Bronchial epithelial cell (primary cell): ENCODE results near the gene ATP13A1. TPM values are rescaled to one million over a fixed set of nuclear protein-coding genes. Genes with fewer than 3 reads are reported as not detected.

ENCODE experiments used
- DNase-seq: peaks from one replicate; pipeline ENCODE4 v3.0.0-alpha.2; 2010; ENCODE audit warnings: low read depth
- FAIRE-seq: peaks from 2 replicates; lab custom pipeline; 2011; peaks lifted over from hg19 to GRCh38; lab: Jason Lieb, UNC
- H3K27me3 ChIP-seq: 2 replicates; pipeline ENCODE4 v1.5.1; 2011; ENCODE audit warnings: low read length; ENCODE audit not compliant: control insufficient read depth, insufficient read depth
- H3K36me3 ChIP-seq: 2 replicates; pipeline ENCODE4 v1.5.1; 2011; ENCODE audit warnings: low read length; ENCODE audit not compliant: control insufficient read depth, insufficient read depth
- H3K4me3 ChIP-seq: 2 replicates; pipeline ENCODE4 v1.5.1; 2011; ENCODE audit warnings: mild to moderate bottlenecking, low read depth, low read length, control low read depth
- total RNA-seq: library from RNA; depleted of rRNA; stranded (reverse); fragments of >200 nt; gene quantifications from 2 replicates; pipeline ENCODE4 v1.2.1, GENCODE V29; 2014
- TF ChIP-seq, protein P1 (sequence below): IDR thresholded peaks from 2 replicates; pipeline ENCODE4 v1.5.1; 2011; ENCODE audit warnings: mild to moderate bottlenecking, moderate library complexity, low read length, control low read depth, inconsistent platforms; ENCODE audit not compliant: insufficient read depth, severe bottlenecking

The ATP13A1 gene
- total RNA-seq, 1 donor from 2014 or later: 20.3 TPM

DNA sequence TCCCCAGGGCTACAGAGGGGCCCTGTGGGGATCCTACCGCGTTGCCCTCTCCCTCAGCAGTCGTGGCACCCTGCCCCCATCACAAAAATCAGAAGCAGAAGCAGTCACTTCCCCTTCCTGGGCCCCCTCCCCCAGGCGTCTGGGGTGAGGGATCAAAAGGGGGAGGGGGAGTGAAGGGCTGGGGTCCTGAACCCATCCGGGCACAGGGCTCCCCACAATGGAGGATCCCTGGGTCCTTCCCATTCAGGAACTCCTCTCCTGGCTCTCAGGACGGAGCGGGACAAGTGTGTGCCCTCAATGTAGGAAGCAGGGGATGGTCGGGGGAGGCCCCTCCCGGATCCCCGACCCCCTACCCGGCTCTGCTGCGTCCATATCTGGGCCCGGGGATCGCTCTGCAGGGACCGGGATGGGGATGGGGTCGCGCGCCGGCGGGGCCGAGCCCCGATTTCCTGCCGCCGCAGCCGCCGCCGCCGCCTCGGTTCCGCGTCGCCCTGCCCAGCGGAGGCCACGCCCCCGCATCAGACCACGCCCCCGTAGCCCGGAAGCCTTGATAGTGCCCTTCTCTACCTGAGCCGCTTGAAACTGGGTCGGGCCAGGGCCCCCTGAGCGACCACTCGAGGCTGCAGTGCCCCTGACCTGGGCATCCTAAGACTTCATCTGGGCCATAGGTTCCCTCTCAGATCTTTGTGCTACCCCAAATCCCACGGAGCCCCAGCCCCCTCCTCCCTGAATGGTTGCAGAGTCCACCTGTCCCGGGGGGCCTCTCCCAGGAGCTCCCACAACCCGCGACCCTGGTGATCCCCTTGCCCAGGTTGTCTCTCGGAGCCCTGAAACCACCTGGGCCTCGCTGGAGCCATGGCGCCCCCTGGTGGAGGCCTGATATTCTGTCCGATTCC lies 20.1 kb downstream of the ATP13A1 start, which contains the start of gene GMIP:
Gene GMIP (minus strand): TSS at position 500 of the 896 bp plus-strand sequence. CDS start 128 bp downstream, at position 372.
- no peak for FAIRE-seq
- TF ChIP-seq, protein P1, sequence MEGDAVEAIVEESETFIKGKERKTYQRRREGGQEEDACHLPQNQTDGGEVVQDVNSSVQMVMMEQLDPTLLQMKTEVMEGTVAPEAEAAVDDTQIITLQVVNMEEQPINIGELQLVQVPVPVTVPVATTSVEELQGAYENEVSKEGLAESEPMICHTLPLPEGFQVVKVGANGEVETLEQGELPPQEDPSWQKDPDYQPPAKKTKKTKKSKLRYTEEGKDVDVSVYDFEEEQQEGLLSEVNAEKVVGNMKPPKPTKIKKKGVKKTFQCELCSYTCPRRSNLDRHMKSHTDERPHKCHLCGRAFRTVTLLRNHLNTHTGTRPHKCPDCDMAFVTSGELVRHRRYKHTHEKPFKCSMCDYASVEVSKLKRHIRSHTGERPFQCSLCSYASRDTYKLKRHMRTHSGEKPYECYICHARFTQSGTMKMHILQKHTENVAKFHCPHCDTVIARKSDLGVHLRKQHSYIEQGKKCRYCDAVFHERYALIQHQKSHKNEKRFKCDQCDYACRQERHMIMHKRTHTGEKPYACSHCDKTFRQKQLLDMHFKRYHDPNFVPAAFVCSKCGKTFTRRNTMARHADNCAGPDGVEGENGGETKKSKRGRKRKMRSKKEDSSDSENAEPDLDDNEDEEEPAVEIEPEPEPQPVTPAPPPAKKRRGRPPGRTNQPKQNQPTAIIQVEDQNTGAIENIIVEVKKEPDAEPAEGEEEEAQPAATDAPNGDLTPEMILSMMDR: peak; percentile 84
- DNase-seq: peak; percentile 46
- peak within 1 kb of the TSS; percentile 88 for H3K4me3 ChIP-seq
- H3K36me3 ChIP-seq: peaks cover 20% of the 10 kb centered on the region
- no peaks in the 10 kb centered on the region for H3K27me3 ChIP-seq

DNA sequence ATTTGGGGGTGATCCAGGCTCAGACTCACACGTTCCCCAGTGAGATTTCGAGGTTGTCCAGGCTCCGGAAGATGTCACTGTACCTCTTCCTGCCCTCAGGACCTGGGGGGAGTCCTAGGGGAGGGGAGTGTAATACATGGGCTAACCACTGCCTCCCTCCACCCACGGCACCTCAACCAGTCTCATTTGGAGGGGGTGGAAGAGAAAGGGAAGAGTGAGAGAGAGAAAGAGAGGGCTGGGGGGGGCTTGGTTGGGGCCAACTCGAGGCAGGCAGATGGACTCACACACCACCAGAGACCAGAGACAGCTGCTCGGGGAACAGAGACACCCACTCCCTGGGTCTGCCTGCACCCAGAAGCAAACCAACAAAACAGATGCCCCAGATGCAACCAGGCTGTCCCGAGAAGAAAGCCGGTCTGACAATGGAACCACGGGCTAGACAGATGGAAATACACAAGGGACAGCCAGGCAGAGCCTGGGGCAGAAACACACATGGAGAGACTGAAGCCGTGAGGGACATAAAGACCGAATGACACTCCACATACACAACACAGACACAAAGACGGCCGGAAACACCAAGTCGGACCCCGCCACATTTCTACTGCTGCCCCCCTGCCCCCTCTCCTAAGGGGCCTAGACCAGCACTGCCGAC lies 20.8 kb downstream of the ATP13A1 start:
- DNase-seq (no peak), FAIRE-seq (no peak)
- Histone ChIP-seq H3K4me3 (peak overlapping the region; percentile 88), H3K36me3 (peaks cover 21% of the 10 kb centered on the region), H3K27me3 (no peaks in the 10 kb centered on the region)
- TF ChIP-seq, protein P1: no peak

DNA sequence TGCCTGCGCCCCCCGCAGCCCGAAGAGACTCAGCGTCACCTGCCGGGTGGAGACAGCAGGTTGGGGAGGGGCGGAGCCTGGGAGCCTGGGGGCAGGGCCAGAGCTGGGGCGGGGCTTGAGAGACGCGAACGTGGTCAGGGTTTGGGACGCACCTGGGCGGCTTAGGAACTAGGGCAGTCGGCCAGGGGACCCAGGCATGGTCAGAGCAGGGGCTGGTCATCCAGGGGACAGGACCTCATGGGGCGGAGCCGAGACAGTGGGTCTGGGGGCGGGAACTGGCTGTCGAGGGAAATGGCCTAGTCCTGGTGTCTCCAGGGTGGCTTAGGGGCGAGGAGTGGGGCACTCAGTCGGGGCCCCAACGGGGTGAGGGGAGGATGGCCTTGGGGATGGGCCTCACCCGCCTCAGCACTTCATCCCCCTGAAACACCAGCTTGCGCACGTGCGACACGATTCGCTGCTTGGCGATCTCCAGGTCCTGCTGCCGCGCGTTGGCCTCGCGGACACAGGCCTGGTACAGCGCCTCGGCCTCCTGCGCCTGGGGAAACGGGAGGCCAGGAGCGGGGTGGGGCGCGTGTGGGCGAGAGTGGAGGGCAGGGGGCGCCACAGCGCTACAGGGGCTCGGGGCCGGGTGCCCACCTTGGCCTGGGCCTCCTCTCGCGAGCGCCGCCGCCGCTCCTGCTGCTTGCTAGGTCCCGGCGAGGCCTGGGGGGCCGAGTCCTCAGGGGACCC lies 25.8 kb downstream of the ATP13A1 start:
- FAIRE-seq (no peak), DNase-seq (no peak)
- H3K36me3 ChIP-seq: peaks cover 18% of the 10 kb centered on the region
- TF ChIP-seq, protein P1: no peak
- no peak overlapping the region for H3K4me3 ChIP-seq
- no peaks in the 10 kb centered on the region for H3K27me3 ChIP-seq

DNA sequence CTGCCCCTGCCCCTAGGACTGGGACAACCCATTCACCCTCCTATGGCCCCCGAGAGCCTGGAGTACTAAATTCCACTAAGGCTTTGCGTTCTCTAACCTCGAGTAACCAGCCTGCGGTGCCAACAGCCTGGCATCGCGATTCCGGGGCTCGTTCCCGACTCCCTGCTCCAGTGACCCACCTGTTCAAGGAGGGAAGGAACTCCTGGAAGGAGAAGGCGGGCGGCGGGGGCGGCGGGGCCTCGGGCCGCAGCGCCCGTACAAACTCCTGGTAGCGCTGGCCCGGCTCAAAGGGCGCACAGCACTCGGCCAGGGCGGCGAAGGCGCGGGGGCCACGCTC lies 26.3 kb downstream of the ATP13A1 start:
- TF ChIP-seq, protein P1: no peak
- DNase-seq (no peak), FAIRE-seq (no peak)
- H3K36me3 ChIP-seq: peaks cover 18% of the 10 kb centered on the region
- no peaks in the 10 kb centered on the region for H3K27me3 ChIP-seq
- no peak overlapping the region for H3K4me3 ChIP-seq

DNA sequence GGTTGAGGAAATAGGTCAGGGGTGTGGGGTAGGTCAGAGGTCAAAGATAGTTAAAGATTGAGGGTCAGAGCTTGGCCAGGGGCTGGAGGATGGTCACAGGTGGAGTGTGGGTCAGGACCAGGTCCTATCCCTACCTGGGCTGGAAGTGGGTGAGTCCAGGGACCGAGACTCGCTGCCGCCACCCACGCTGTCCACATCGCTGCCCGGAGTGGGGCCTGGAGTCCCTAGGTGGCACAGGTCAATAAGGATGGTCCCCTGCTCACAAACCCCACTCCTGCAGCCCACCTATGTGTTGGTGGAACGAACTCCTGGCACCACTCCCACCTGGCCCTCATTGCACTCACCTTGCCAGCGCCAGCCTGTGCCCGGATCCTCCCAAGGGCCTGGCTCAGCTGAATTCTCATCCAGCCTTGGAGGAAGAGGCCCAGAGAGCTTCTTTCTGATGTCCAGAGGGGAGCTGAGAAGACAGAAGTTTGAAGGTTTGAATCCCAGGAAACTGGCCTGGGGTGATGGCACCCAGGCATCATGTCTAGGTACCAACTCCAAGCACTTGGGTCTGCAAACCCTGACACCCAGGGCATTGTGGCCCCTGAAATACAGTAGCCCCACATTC lies 26.8 kb downstream of the ATP13A1 start:
- peaks cover 18% of the 10 kb centered on the region for H3K36me3 ChIP-seq
- no peaks in the 10 kb centered on the region for H3K27me3 ChIP-seq
- FAIRE-seq (no peak), DNase-seq (no peak)
- H3K4me3 ChIP-seq: no peak overlapping the region
- TF ChIP-seq, protein P1: no peak
